Activated gamma-delta T cell (primary cell): ENCODE results near the gene CMTM4.
"Not testable (repeated sequence)": the region's sequence is repeated elsewhere in the genome, so short reads cannot be mapped to it uniquely, and the experiment has no call there.

Experiments
- DNase-seq: peaks from one replicate; lab custom pipeline; 2025; lab: John Stamatoyannopoulos, UW

Gene CMTM4

GRCh38 chr16:66673691-66674090 is 22.9 kb downstream of the CMTM4 start:
- DNase-seq, result no peak

GRCh38 chr16:66670691-66671388 is 25.7 kb downstream of the CMTM4 start:
- no peak for DNase-seq

GRCh38 chr16:66668777-66669444 is 27.6 kb downstream of the CMTM4 start:
- DNase-seq, result no peak

GRCh38 chr16:66667944-66668343 is 28.6 kb downstream of the CMTM4 start:
- no peak for DNase-seq

GRCh38 chr16:66662445-66663194 is 33.9 kb downstream of the CMTM4 start:
- no peak for DNase-seq

- DNase-seq, result not testable (repeated sequence)
Observed at GRCh38 chr16:66661671-66662346, 34.7 kb downstream of the CMTM4 start.

GRCh38 chr16:66661210-66661560 is 35.4 kb downstream of the CMTM4 start:
- no peak for DNase-seq

GRCh38 chr16:66660422-66661209 is 35.9 kb downstream of the CMTM4 start:
- DNase-seq, result no peak

- DNase-seq, result no peak
Observed at GRCh38 chr16:66658860-66659190, 37.7 kb downstream of the CMTM4 start.

GRCh38 chr16:66658143-66658859 is 38.2 kb downstream of the CMTM4 start:
- no peak for DNase-seq

GRCh38 chr16:66656547-66656946 is 40.0 kb downstream of the CMTM4 start:
- DNase-seq, result no peak

GRCh38 chr16:66653581-66654350 is 42.8 kb downstream of the CMTM4 start:
- DNase-seq, result no peak

- no peak for DNase-seq
Observed at GRCh38 chr16:66652661-66653360, 43.7 kb downstream of the CMTM4 start.

GRCh38 chr16:66651965-66652364 is 44.6 kb downstream of the CMTM4 start:
- DNase-seq, result no peak

- no peak for DNase-seq
Observed at GRCh38 chr16:66651474-66651765, 45.1 kb downstream of the CMTM4 start.

GRCh38 chr16:66650707-66651473 is 45.7 kb downstream of the CMTM4 start:
- no peak for DNase-seq

- no peak for DNase-seq
Observed at GRCh38 chr16:66649636-66650205, 46.8 kb downstream of the CMTM4 start.

GRCh38 chr16:66649167-66649566 is 47.4 kb downstream of the CMTM4 start:
- no peak for DNase-seq

GRCh38 chr16:66647866-66648265 is 48.7 kb downstream of the CMTM4 start:
- DNase-seq, result no peak
